Measurements from ENCODE around the gene RAET1L.
"Not testable (repeated sequence)": the region's sequence is repeated elsewhere in the genome, so short reads cannot be mapped to it uniquely, and the experiment has no call there.

RAET1L gene

GRCh38 chr6:149990661-149991471 is 34.5 kb downstream of the RAET1L start:
- no peak for DNase-seq

- no peak for DNase-seq
Measured at GRCh38 chr6:149990212-149990660, 35.1 kb downstream of the RAET1L start.

DNA sequence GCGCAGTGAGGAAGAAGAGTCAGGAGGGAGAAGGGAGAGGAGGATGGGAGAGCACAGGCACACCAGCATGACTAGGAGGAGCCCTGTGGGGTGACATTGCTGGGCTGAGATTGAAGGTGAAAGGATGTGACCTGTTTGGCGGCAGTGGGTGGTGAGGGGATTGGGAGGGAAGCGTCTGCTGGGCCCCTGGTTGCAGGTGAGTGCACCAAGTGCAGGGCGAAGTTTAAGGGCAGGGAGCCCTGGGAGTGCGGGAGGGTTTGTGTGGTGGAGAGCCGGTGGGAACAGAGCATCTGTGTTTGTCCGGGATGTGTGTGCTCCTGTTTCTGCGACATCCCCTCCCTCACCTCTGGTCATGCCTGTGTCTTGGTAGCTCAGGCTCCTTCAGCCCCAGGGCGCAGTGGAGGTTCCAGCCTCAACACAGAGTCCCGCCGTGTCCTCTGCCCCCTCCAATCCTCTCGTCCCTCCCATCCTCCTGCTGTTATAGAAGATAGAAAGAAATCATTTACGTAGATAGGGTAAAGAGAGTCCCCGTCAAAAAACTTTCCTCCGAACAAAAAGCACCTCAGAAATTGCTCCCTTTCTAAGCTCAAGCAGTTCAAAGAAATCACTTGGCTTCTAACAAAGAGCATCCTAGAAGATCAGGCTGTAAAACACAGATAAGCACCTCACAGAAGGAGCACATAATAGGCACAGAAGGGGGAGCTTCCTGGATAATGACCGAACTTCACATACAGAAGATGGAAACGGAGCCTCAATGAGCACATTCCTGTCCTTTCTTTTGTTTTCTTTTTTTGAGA is 36.6 kb downstream of the RAET1L start:
- DNase-seq: no peak

DNA sequence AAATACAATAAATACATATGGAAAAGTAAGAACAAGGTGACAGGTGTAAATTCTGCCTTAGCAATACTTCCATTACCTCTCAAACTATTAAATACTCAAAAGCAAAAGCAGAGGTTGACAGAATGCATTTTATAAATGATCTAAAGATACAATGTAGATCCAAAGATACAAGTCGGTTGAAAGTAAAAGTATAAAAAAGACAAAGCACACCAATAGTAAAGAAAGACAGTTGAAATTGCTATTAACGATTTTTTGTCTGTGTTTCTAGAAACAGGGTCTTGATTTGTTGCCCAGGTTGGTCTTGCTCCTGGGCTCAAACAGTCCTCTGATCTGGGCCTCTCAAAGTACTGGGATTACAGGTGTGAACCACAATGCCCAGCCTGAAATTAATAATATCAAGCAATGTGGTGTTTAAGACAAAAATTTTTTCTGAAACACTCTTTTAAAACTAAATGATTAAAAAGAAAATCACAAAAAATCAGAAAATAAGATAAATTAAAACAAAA is 37.7 kb downstream of the RAET1L start:
- no peak for DNase-seq

- DNase-seq: no peak
Measured at GRCh38 chr6:149985481-149985937, 39.8 kb downstream of the RAET1L start.

DNA sequence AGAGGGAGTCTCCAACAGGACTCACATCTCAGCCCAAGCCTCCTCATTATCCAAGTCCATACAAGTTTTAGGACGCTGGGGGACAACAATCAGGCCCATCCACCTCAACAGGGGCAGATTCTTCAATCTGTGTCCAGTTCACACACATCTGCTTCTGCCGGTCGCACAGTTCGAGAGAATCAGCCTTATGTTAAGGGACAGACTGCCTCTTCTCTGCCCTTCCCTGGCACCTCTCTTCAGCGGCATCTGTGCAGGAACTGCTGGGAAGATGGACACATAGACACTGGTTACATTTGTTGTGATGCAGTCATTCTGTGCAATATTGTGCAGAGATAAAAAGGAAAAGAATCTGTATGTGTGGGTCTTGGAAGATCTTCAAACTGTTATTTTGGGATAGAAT is 40.6 kb downstream of the RAET1L start:
- DNase-seq: no peak

DNA sequence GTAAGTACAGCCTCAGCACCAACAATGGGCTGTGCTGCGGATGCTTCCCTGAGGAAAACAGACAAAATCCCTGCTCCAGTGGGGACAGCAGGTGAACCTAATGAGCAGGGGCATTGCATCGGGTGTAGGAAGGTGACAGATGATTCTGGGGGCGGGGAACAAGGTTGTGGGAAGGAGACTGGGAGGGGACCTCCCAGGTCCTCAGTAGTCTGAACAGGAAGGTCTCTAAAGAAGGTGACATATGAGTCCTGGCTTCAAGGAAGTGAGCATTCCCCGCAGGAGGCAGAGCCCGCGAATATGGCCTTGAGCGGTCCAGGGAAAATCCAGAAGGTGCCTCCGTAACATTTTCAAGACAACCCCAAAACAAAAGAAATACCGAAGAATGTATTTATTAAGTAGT is 42.2 kb downstream of the RAET1L start:
- DNase-seq: no peak

DNA sequence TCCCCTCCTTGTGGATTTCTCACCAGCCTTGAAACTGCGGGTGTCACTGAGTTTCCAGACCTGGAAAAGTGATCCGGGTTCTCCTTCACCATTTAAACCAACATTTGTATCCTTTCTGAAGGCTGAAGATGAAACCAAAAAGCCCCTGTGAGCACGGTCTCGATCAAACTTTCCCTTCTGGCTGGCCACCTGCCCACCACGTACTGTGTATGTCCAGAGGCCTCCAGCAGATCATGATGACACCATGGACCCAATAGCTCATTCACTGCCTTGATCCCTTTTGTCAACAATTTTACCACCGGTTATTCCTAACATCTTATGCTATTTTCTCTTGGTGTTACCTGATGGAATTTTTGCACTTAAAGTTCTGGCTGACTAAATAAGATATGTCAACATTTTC is 46.0 kb downstream of the RAET1L start:
- no peak for DNase-seq

- no peak for DNase-seq
Measured at GRCh38 chr6:149978610-149979009, 46.7 kb downstream of the RAET1L start.

GRCh38 chr6:149977221-149977620 is 48.1 kb downstream of the RAET1L start:
- no peak for DNase-seq

- DNase-seq: no peak
Measured at GRCh38 chr6:149975400-149975799, 49.9 kb downstream of the RAET1L start.

DNA sequence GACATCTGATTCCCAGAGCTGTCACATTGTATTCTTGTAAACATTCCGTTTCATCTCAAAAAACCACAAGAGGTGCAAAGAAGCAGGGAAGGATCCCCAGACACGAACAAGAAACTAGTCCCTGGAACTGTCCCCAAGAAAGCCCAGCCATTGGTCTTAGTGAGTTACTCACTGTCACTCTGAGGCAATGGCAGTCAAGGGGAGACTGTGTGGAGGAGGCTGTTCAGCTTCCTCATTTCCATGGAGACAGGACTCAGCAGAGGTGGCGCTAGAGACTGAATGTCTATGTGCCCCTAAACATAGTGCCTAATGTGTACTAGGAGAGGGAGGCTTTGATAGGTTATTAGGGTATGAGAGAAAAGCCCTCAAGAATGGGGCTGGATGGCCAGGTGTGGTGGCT is 50.5 kb downstream of the RAET1L start:
- DNase-seq: no peak

DNA sequence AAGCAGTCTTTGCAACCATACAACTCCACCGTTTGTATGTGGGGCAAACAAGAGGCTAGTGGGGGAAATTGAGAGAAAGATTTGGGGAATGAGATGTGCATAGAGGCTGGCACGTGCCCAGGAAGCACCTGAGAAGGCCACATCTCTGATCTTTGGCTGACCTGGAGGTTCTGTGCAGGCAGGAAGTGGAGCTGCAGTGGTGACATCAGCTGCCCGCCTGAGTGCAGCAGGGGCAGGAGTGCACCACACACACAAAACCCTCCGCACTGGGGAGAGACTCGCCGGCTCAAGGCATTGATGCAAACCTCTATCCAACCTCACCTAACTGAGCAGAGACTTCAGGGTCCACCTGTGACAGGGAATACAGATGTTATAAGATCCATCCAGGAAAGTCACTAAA is 50.9 kb downstream of the RAET1L start:
- not testable (repeated sequence) for DNase-seq

- DNase-seq: no peak
Measured at GRCh38 chr6:149969635-149970034, 55.7 kb downstream of the RAET1L start.

GRCh38 chr6:149968909-149969308 is 56.4 kb downstream of the RAET1L start:
- not testable (repeated sequence) for DNase-seq
